ENCODE data around the gene ULK4.
"Not testable (repeated sequence)": the region's sequence is repeated elsewhere in the genome, so short reads cannot be mapped to it uniquely, and the experiment has no call there.

Gene ULK4

DNA sequence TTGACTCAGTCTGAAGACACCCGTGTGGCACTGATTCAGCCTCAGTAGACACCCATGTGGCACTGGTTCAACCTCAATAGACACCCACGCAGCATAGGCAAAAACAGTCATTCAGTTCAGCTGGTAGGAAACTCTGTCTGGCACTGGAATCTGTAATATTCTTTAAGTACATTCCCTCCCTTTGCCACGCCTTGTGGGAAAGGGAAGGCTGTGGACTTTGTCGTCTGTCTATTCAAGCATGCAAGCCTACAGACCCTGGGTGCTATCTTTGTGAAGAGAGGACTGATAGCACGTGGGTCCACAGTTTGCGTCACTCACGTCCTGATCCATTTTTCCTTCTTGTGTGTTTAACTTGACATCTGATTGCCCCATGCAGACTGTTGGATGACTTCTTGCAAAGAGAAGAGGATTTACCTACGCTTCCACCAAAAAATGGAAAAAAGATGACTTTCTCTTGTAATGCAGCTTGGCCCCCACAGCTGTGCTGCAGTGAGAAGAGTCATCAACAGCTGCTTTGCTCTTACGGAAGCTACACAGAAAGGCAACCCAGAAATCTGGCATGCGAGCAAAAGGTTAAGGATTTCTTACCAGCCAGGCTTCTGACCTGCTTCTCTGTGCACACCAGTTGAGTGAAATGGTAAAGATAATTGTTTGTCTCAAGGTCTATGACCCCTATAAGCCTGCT, 278.1 kb downstream of the ULK4 start:
- DNase-seq: no peak

DNA sequence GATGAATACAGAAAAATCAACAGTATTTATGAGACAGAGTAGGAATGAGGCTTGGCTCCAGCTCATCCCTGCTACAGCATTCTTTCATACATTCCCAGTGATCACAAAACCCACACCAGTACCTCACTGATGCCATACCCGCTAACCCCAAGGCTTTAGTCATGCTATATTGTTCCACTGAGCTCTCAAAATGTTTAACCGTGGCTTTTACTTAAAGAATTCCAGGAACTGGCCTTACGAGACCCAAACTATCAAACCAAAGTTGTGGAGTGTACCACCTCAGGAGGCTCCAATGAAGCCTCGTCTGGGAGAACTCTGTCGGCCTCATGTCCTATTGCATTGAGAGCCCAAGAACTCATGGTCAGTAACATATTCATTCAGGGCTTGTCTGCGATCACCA, 278.9 kb downstream of the ULK4 start:
- no peak for DNase-seq

DNA sequence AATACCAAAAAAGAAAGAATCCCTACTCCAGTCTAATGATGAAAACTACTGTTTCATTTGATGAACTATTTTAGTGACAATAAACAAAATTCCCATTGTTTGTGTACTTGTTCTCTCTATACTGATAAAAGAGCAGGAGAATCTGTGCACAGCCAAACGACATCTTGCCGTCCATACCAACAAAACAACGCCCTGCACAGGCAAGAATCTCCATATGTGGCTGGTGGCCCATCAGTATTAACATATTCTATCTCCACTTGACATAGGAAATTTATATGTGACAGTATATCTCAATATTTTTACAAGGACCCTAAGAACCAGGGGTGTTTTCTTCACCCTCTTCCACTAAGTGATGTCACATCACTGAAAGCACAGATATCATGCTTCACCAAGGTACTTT, 279.5 kb downstream of the ULK4 start:
- DNase-seq: no peak

DNA sequence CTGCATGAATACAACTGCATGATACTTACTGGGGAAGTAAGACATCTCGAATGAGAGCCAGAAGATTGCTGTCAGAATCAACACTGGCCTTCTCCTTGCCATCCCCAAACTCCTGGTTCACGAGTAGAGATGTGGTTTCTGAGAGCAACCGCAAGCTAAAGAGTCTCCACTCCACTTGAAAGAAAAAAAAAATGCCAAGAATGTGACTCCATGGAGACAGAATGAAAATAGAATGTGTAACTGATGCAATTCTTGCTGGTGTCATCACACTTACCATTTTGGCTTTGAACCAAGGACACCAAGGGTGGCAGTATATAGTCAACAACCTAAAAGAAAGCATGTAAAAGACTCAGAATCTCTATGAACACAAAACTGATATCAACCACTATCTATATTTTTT, 280.4 kb downstream of the ULK4 start:
- DNase-seq: no peak

DNA sequence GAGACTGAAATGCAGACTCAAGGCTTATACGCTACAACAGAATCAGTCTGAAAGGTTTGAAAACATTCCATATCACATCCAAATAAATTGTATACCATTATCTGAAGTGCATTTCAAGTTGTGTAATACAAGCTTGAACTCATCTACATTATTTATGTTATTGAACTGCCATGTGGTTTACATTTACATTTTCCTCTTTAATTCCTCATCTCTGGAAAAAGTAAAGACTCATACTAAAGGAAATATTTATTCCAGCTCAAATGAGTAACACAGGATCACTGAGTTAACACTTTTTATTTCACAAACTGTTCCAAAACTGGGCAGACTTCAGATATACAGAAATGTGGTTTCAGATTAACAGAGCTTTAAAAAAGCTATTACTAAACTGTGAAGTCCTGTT, 282.5 kb downstream of the ULK4 start:
- no peak for DNase-seq

DNA sequence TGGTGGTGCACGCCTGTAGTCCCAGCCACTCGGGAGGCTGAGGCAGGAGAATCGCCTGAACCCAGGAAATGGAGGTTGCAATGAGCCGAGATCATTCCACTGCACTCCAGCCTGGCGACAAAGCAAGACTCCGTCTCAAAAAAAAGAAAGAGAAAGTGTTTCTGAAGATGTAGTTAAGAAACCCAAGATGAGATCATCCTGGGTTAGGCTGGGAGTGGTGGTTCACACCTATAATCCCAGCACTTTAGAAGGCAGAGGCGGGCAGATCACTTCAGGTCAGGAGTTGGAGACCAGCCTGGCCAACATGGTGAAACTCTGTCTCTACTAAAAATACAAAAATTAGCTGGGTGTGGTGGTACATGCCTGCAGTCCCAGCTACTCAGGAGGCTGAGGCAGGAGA, 286.8 kb downstream of the ULK4 start:
- DNase-seq: not testable (repeated sequence)

DNA sequence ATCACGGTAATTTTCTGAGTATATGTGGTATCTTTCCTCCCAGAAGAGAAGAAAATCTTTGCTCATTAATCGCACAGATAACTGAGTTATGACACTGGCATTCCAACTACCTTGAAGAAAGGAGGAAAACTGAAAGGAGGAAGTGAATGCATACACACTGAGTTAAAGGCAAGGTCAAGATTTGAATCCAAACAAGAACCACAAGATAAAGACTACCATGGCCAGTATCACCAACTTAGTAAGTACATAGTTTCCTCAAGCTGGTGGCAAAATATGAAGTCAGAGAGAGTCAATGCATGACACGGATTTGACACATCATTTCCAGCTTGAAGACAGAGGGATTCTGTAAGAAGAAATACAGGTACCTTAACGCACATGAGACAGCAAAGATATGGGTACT, 287.5 kb downstream of the ULK4 start:
- no peak for DNase-seq

DNA sequence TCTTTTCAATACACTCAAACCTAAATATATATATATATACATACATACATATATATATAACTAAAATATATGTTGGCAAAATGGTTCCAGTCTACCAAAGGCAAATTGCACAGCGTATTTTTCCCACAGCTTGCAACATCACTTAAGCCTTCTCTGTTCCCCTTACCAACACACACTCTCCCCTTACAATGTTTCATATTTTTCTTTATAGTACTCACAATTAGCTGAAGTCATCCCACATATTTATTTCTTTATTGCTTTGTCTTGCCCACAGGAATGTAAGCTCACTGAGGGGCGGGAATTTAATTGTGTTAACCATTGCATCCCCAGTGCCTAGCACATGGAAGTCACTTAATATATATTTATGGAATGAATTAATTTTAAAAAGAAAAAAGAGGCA, 288.3 kb downstream of the ULK4 start:
- no peak for DNase-seq

DNA sequence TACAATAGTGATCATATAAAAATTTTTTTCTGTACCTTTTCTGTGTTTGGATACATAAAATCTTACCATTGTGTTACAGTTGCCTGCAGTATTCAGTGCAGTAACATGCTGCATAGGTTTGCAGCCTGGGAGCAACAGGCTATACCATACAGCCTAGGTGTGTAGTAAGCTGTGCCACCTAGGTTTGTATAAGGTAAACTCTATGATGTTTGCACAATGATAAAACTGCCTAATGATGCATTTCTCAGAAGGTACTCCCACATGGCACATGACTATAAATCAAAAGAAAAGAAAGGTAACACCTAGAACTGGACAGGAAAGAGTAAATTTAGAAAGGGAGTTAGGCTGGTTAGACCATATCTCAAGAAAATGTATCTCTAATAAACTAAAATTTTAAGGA, 293.5 kb downstream of the ULK4 start:
- no peak for DNase-seq

DNA sequence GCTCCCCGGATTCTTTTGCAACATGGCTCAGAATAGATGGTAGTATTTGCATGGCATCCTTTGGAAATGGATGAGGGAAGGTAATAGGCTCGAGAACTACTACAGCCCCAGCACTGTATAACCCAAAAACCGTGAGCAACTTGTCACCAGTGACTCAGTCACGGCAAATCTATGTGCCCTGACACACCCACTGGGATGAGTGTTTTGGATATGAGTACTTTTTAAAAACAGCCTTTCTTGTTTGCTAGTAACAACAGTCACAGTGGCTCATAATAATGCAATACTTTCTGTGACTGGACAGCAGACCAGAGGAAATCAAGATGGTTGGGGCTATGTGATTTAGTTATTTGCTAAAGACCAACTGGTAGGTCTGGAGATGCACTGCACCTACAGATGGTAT, 299.6 kb downstream of the ULK4 start:
- DNase-seq: no peak

DNA sequence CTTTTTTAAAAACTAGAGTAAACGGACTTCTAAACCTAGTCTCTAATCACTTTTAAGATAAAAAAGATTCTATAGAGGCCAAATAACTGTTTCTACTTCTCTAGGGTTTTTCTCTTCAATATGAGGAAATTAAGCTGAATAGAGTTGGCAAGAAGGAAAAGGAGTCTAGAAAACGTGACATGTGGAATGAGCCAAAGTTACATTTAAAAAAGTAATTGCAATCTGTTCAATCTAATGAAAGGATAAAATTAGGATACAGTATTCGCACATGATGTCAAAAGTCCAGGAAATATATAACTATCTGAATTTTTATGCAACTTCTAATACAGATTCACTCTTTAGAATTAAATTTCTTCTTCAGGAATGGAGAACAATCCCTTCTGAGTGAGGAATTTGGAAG, 300.1 kb downstream of the ULK4 start:
- DNase-seq: no peak

DNA sequence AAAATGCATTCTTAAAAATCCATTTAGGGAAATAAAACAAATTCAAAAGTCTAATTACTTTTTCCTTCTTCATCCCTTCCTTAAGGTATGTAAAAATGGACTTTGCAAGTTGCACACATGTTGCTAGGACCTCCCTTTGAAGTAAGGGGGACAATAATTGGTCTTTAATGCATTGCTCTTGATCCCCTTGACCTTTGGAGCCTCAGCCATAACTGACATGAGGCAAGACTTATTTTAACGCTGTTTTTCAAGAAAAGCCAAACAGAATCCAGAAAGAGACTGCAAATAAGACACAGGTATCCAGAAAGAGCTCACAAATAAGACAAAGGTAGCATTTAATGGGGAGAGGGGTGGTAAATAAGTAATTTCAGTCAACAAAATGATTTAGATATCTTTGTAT, 301.4 kb downstream of the ULK4 start:
- no peak for DNase-seq

DNA sequence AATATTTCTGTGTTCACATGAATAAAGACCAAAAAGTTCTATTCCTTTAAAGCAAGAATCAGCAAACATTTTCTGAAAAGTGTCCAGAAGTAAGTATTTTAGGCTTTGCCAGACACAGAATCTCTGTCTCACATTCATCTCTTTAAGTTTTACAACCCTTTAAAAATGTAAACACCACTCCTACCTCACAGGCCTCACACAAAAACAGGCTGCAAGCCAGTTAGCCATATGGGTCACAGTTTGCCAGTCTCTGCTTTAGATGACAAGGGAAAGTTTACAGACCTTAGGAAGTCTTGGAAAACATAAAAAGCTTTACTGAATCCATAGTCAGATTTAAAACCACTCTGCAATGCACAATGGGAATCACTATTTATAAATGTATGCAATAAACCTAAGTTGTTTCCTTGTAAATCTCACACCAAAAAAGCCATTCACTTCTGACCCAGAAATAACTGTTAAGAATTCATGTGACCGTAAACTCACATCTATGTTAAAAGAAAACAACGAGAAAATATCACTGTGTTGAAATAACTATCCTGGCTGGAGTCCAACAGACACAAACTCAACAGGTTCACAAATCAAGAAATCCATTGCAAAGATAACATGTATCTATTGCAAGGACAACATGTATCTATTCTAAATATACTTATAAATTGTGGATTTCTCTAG, 308.2 kb downstream of the ULK4 start:
- DNase-seq: no peak

DNA sequence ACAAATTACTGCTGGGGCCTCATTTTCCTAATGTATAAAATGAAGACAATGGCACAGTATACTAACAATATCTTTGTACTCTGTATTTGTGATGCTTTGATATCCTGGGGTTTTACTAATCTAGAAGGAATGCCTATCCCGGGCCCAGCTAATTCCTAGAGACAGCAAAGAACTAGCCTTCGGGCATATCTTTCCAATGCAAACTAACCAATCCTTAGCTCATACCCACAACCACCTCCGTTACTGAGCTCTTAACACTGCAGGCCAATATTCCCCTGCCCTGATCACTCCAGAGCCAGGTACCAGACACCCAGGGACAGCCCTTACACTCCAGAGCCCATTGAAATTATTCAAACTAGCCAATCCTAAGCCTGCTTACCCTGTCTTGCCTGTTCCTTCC, 309.0 kb downstream of the ULK4 start:
- DNase-seq: no peak

DNA sequence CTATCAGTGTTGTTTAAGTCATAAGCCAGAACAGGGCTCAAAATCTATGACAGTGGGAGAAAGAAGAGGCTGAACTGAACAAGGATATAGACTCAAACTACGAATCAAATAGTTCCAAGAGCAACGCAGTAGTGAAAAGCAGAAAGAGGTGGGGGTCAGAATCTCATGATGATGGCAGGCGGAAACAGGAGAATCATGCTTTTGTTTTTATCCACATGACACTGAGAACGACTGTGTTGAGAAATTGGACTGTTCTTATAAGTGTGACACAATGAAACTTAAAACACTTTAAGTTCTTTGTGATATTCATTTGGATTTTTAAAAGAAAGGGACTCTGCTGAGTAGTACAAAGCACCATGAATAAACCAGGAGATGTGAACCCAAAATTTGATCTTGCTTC, 309.4 kb downstream of the ULK4 start:
- DNase-seq: no peak

DNA sequence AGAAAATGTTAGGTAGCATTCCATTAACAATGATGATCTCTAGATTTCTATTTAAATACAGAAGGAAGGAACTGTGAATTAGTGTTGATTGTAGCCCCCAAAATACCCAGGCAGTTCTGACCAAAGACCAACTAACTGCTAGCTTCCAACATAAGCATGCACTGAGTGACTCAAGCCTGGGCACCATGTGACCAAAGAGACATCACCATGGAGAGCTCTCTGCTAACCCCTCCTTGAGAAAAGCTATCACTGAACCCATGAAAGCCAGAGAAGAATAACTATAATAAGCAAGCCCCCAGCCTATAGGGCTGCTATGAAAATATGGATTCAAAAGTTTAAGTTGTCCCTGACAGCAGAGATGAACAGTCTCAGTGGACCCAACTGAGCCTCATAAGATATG, 310.2 kb downstream of the ULK4 start:
- DNase-seq: no peak

DNA sequence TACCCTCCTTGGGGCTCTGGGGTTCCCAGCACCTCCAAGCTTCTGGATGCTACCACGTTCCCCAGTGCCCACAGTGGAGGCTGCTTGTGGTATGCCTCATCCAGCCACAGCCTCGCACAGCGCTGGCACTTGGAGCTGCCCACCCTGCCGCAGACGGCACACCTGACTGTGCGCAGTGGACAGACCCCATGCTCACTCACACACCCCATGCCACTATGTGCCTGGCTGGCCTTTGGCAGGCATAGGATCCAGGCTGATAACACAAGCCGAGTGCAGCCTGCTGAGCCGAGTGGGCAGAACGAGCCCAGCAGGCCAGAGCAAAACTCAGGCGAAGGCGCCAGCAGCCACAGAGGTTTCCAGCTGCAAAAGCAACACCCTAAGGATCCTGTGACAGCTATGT, 311.5 kb downstream of the ULK4 start:
- DNase-seq: no peak

DNA sequence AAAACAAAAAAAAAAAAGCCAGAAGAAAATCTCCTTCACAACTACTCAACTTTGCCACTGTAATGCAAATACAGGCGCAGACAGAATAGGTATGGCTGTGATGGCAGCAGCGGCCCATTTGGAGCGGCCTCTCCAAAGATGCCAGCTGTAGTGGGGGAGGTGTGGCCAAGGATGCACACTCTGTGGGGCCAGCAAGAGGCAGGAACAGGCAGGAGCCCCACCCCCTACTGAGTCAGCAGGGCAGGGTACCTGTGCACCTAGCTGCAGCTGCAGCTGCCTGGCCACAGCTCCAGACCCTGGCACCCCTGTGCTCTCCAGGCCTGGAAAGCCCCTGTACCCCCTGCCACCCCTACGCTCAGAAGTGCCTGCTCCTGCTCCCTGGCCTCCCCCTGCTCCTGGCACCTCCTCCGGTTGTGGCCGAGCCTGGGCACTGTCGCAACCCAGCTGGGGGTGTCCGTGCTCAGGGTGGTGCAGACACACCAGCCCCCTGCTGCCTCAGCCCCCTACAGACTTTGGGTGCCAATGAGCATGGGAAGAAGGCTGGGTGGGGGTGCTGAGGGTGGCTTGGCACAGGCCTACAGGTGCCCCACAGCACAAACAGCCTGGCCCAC, 312.7 kb downstream of the ULK4 start:
- DNase-seq: no peak

DNA sequence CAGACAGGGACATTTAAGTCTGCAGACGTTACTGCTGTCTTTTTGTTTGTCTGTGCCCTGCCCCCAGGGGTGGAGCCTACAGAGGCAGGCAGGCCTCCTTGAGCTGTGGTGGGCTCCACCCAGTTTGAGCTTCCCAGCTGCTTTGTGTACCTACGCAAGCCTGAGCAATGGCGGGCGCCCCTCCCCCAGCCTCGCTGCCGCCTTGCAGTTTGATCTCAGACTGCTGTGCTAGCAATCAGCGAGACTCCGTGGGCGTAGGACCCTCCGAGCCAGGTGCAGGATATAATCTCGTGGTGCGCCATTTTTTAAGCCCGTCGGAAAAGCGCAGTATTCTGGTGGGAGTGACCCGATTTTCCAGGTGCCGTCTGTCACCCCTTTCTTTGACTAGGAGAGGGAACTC, 314.2 kb downstream of the ULK4 start:
- not testable (repeated sequence) for DNase-seq

DNA sequence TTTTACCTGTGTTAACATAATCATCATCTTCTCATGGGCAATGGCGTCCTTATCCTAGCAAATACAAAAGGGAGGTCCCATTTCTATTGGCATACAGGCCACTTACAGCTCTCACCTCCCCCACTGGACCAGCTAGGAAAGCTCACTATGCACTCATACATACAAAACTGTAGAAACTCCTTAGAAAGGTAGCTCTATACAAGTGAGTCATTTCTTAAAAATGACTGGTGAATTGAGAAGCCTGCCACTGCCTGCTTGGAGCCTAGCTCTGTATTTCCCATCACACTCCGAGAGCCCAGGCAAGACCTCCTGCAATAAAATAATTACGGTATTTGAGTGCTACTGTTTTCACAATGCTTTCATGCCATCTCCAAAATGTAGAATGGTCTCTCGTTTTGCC, 321.8 kb downstream of the ULK4 start:
- no peak for DNase-seq

DNA sequence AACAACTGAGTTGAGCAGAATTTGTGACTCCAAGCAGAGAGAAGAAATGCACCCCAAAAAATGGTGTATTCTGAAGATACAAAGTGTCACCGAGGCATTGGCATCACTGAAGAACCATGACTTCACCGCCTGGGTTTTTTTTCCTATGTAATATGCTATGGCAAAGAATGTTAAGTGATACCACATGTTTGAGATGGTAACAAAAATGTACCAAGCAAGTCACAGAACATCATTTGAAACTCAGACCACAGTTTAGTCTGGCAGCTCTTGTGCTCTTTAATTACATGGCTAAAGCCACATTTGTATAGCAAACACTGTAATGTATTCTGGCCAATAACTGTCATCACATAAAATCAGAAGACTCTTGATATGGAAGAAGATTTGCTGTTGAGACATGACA, 323.5 kb downstream of the ULK4 start:
- DNase-seq: no peak

DNA sequence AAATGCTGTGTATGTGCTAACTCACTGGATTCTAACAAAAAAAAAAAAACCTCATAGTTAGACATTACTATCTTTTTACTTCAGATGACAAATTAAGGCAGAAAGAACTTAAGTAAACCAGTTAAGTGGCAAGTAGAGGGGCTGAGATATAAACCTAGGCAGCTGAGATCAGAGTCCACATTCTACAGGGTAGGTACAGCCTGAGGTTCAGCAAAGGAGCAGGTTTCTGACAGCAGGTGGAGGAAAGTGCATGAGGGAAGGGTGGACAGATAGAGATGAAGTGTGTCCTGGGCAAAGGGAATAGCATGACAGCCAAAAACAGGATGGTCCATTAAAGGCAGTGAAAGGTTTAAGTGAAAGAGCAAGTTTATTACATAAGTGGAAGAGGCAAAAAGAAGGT, 329.2 kb downstream of the ULK4 start:
- DNase-seq: no peak

DNA sequence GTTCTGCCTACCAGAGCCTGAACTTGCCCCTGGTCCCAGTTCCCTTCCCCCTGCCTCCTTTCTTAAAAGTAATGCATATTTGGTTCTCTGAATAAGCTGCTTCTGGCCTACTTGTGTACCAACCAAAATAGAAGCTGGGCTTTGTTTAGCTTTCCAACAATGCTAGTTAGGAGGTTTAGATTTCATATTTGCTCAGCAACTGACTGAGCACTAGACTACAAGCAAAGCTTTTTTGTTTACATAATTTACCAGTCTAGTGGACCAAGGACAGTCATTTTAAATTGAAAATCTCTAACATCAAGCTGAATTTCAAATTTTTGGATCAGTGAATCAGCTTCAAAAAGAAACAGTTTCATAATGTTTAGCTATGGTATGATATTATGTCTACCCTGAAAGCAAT, 331.2 kb downstream of the ULK4 start:
- no peak for DNase-seq

DNA sequence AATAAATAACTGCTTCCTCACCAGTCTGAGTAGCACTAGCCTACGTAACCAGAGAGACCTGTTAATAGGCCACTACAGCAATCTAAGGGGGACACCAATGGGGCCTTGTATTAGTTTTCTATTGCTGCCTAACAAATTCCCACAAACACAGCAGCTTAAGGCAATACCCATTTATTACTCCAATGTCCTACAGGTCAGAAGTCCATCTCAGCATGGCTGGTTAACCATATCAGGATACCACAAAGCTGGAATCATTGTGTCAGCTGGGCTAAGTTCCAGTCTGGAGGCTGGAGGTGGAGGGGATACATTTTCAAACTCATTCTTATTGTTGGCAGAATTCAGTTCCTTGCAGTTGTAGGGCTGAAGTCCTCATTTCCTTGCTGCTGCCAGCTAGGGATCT, 331.9 kb downstream of the ULK4 start:
- DNase-seq: no peak

DNA sequence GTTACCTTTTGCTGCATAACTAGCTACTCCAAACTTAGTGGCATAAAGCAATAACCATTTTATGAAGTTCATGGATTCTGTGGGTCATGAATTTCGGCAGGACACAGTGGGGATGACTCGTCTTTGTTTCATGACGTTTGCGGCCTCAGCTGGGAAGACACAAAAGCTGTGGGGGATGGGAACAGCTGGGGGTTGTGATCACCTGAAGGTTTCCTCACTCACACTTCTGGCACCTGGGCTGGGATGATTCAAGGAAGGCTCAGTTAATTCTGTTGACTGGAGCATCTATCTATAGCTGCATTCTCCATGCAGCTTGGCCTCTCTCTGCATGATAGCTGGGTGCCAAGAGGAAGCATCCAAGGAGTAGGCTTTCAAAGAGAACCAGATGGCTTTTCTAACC, 332.8 kb downstream of the ULK4 start:
- DNase-seq: no peak

Measured in activated naive CD4-positive, alpha-beta T cell treated with anti-CD3 and anti-CD28 coated beads, Interleukin-2, amount 50 U/mL, for 16 hours (primary cell).